Fibroblast of gingiva (primary cell): ENCODE measurements around the gene BBX.

ENCODE experiments used
- DNase-seq: peaks from one replicate; pipeline ENCODE4 v3.0.0-alpha.2; 2011; ENCODE audit warnings: low read depth

The BBX gene

GRCh38 chr3:107657971-107658370 is 135.2 kb downstream of the BBX start:
- DNase-seq, result peak; percentile 66

GRCh38 chr3:107660306-107660976 is 137.7 kb downstream of the BBX start:
- peak; percentile 85 for DNase-seq

DNA sequence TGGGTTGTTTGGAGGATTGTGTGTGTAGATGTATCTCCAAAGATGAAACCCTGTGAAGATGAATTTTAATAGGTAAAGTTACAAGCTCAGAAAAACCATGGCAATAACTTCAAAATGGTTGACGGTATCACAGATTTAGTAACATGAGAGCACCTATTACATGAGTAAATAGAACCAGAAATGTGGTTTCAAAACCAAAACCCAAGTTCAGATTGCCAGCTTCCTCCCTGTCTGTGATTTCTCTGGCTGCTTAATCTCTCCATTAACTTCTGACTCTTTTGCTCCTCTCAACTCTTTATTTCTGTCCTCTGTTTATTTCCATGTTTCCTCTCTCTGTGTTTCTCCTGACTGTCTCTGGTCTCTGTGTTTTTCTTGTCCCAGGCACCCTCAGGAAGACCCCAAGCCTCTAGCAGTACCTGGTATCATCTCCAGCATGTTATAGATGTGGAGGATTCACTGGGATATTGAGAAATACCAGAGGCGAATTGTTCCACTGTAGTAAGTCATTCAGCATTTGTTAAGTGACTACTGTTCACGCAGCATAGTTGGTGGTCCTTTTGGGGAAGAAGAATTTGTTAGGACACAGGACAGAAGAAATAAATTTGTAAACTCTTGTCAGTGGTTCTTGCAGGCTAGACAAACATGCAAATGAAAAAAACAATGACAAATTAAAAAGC is 138.8 kb downstream of the BBX start:
- peak; percentile 14 for DNase-seq

GRCh38 chr3:107662124-107662507 is 139.4 kb downstream of the BBX start:
- DNase-seq, result peak; percentile 86

GRCh38 chr3:107662586-107662985 is 139.8 kb downstream of the BBX start:
- peak; percentile 65 for DNase-seq

DNA sequence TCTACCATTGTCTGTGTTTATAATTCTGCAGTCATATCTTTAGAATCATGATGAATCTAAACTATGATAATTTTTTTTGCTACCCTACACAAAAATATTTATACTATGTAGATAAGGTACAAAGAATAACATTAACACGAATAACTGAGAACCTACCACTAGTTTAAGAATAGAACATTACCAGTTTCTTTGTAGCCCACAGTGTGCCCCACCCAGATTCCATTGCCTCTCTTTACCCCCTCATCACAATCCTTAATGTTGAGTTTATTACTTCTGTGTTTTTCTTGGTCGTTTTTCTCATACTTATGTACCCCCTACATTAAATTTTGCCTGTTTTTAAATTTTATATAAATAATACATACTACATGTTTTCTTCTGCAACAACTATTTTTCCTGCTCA is 140.5 kb downstream of the BBX start:
- no peak for DNase-seq

DNA sequence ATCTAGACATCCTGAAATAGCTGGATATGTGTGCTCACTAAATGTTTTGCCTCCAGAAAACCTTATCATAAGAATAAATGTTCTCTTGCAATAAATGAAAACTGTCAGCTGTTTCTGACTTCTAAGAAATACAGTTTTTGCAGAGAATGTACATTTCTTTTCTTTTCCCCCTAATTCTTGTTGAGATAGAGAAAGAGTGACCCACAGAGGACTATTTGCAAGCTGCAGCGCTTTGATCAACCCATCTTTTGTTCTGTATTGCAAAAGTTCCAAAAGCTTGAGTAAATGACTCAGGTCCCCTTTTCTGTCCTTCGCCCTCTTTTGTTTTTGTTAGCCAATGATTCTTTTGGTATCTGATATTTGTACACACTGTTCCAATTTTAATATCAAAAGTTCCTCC is 141.9 kb downstream of the BBX start:
- no peak for DNase-seq

- DNase-seq, result no peak
Observed at GRCh38 chr3:107665351-107665750, 142.6 kb downstream of the BBX start.

GRCh38 chr3:107666853-107667252 is 144.1 kb downstream of the BBX start:
- no peak for DNase-seq

- no peak for DNase-seq
Observed at GRCh38 chr3:107668416-107668815, 145.7 kb downstream of the BBX start.

DNA sequence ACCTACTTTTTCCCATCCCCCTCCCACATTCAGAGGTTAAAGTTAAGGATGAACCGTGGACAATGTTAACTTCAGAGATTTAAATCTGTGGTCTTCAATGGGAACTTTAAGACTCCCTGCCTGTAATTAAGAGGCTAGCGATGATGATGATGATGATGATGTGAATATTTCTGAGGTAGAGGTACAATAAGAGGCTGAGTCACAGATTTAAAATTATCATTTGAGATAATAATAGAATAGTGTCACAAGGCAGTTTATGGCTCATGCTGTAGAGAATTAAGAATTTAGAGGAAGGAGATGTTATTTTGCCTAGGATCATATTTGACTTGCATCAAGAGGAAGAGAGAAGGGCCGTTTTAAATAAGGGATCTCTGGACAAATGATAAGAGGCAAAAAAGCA is 146.2 kb downstream of the BBX start:
- no peak for DNase-seq

DNA sequence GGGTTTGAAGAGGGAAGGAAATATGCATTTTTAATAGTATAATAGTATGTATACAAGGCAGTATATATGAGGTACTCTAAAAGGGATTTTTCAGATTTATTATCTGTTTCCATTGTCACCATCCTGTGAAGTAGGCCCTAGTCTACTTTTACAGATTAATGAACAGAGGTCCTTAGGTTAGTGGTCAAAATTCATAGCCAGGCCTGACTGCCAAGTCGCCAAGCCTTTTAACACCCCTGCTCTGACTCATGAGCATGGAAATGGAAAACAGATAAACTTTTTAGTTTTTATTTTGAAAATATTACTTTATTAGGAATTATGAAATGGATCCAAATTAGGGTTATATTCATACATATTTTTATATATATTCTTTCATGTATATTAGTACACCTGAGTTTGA is 146.9 kb downstream of the BBX start:
- no peak for DNase-seq

DNA sequence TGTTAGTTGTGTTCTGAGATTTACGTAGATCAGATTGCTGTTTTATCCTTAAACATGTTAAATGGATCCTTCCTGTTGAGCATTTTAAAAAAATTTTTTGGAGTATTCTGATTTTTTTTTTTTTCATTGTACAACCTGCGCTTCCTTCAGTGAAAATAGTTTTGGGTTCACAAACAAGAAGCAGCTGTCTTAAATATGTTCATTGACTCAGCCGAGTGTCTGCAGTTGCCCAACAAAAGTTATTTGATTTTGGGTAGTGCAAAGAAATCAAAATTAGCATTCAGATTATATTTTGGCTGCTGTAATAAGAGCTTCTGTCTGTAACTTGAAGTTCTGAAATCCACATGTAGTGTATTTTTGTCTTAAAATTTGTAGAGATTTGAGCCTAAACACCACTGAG is 148.2 kb downstream of the BBX start:
- peak; percentile 65 for DNase-seq

GRCh38 chr3:107674371-107674770 is 151.6 kb downstream of the BBX start:
- peak; percentile 56 for DNase-seq

DNA sequence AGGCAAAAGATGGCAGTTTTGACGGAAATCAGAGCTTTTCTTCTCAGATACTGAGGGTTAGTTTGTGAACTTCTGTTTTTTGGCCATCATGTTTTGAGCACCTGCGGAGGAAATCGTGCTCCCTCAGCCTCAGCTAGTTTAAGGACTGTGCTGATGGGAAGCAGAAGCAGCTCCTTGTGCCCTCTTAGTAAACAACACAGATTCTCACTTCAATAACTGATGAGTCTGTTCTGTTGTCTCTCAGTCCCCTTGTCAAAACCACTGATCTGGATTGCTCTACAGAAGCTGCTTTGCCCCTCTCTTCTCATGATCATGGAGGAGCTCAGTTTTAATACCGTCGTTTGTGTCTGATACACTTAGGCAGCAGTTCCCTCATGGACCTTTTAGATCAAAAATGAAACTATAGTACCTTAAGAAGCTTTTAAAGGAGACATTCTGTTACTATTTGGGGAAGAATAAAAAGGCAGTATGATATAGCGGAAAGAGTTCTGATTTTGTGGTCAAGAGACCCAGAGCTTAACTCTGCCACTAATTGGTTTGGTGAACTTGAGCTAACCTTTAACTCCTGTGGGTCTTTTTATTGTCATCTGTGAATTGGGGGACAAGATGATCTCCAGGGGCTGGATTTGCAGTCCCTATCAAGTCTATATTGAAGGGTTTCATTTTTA is 152.6 kb downstream of the BBX start:
- DNase-seq, result no peak

GRCh38 chr3:107676469-107677309 is 153.9 kb downstream of the BBX start:
- no peak for DNase-seq

DNA sequence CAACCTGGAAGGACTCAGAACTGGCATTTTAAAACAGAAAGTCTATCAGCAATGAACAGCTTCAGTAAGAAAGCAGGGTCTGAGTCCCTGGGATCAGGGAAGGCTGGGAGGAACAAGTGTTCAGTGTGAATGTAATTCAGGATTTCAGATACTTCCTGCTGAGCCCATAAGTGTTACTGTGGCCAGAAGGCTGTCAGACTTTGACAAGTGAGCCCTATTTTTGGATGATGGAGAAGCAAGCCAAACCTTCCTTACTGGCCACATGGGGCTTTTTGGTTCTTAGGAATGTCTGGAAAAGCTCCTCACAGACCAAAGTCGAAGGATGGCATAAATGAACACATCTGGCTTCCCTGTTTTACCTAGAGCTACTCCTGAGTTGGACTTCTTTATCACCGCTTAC is 157.2 kb downstream of the BBX start:
- DNase-seq, result no peak

- no peak for DNase-seq
Observed at GRCh38 chr3:107680698-107681097, 157.9 kb downstream of the BBX start.

DNA sequence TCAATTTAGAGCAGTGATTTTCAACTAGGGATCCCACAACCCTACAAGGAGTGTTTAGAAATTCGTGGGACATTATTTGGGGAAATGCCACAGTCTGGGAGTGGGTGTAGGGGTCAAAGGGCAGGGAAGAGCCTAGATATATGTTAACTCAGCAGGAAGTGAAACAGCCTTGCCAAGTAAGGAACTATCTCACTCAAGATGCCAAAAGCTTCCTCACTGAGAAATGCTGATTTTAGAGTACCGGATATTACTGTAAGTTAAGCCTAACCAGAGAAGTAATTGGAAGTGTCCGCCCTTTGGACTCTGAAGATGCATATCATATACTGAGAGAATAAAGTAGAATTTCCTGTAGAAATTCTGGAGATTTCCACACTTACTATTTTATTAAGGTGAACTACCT is 158.6 kb downstream of the BBX start:
- DNase-seq, result no peak

DNA sequence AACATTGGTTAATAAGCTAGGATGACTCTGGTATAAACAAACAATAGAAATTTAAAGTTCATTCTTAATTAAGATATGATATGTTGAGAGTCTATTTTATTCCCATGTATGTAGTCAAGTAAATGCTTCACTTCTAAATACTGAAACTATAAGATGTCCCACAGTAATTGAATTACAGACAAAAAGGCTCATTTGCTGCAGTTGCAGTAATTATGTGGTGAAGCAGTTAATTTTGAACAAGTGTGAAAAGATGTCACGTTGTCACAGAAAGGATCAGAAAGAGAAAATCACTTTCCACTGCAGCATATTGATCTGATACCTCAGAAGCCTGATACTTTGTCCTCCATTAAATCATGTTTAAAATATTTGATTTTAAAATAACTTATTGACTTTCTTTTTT is 159.8 kb downstream of the BBX start:
- no peak for DNase-seq

GRCh38 chr3:107683447-107683846 is 160.7 kb downstream of the BBX start:
- DNase-seq, result no peak

DNA sequence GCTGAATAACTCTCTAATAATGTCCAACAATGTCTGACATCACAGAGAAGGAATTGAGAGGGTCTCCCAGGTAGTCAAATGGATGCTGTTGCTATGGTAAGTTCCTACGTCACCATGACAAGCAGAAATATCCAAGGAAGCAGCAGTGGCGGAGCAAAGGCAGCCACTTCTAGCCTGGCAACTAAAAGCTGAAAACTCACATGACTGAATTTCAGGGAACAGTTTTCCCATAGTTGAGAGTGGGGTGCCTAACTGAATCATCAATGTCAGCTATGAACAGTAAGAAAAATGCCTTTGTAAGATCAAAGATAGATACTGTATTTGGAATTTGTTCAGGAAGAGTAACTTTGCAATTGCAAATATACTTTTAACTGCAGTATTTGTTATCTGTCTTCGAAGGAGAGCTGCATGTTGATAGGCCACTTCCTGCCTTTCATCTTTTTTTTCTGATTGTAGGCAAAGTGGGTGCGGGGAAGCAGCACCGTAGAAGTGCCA is 161.7 kb downstream of the BBX start:
- no peak for DNase-seq
